Activated effector memory CD4-positive, alpha-beta T cell treated with Interleukin-2 at 50 U/mL for 16 hours (primary cell): ENCODE measurements around the gene MAB21L1.

Experiments used
- DNase-seq: peaks from one replicate; pipeline ENCODE4 v3.0.0-alpha.2; 2020

The MAB21L1 gene

GRCh38 chr13:35479038-35479492, 2.6 kb upstream of the MAB21L1 start:
- no peak for DNase-seq

DNA sequence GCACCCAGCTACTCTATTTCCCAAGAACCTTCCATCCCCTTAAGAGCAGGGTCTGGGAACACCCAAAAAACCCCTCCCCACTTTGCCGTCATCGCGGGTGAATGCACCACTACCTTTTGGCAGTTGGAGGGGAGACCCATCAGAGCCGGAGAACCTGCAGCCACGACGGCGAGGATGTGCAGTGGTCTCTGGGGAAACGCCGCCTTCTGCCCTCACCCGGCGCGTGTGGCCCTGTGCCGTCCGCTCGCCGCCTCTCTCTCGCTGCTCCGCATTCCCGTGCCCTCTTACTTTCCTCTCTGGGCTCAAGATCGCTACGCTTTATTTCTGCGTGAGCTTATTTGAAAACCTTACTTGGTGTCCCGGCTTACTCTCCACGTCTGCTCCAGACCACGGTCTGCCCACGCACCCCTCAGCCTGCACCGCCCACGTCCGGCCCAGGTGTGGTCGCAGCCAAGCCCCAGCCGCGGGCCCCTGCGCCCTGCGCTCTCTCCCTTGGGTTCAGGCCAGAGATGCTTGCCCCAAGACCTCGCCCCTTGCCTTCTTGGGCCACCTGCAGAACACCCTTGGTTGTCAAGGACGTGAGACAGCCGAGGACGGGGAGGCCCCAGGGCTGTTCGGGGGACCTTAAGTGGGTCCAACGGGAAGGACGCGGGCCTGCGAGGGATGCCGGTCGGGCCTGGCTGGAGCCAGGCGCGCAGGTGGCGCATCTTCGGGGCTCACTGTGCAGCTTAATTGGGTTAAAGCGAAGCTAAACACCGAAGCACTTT, 2.0 kb upstream of the MAB21L1 start:
- no peak for DNase-seq

GRCh38 chr13:35477386-35477946, 977 bp upstream of the MAB21L1 start:
- no peak for DNase-seq

DNA sequence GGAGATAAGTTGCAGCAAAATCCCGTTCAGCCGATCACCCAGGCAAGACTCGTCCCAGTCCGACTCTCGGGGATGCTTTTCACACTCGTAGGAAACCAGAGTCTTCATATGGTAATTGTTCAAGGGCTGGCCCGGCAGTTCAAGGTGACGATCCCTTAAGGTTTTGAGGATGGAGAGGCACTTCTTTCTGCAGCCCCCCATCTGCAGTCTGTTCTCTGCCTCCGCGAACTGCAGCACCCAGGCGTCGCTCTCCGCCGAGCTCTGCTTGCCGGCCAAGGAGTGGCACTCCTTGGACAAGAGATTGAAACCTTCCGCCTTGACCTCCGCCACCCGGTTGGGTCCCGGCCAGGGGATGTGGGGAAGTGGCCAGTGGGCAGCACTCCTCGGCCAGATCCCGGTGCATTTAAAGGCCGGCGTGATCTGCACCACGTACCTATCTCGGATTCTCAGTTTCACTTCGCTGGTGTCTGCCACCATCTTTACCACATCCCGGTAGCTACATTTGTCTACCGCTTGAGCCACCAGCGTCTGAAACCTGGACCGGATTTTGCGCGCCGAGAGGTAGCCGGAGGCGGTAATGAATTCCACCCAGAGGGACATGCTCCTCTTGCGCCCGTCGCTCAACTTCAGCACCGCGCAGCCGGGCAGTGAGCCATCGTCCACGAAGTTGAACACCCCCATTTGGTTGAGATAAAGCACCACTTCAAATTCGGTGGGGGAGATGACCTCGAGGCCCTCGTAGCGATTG, 1.1 kb downstream of the MAB21L1 start:
- no peak for DNase-seq

GRCh38 chr13:35474496-35475211, 1.8 kb downstream of the MAB21L1 start:
- DNase-seq = no peak

DNA sequence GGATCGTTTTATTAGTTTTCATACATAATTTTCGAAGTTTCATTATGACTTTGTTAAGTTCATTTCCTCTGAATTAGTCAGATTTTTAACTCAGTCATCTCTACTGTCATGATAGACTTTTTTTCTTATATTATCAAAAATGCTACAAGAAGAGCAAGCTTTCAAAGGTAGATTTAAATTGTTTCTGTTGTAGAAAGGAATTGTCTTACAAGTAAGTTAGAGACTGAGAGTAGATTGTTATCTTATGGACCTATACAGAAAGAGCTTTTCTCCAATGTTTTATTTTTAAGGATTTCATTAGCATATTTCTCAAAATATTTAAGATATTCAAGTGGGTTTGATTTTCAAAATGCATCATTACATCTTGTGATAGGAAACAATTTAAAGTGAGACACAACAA, 2.7 kb downstream of the MAB21L1 start:
- DNase-seq = no peak

- no peak for DNase-seq
Observed at GRCh38 chr13:35473206-35473775, 3.2 kb downstream of the MAB21L1 start.

GRCh38 chr13:35472323-35472881, 4.1 kb downstream of the MAB21L1 start:
- DNase-seq = no peak

GRCh38 chr13:35471706-35472322, 4.7 kb downstream of the MAB21L1 start:
- DNase-seq = no peak

DNA sequence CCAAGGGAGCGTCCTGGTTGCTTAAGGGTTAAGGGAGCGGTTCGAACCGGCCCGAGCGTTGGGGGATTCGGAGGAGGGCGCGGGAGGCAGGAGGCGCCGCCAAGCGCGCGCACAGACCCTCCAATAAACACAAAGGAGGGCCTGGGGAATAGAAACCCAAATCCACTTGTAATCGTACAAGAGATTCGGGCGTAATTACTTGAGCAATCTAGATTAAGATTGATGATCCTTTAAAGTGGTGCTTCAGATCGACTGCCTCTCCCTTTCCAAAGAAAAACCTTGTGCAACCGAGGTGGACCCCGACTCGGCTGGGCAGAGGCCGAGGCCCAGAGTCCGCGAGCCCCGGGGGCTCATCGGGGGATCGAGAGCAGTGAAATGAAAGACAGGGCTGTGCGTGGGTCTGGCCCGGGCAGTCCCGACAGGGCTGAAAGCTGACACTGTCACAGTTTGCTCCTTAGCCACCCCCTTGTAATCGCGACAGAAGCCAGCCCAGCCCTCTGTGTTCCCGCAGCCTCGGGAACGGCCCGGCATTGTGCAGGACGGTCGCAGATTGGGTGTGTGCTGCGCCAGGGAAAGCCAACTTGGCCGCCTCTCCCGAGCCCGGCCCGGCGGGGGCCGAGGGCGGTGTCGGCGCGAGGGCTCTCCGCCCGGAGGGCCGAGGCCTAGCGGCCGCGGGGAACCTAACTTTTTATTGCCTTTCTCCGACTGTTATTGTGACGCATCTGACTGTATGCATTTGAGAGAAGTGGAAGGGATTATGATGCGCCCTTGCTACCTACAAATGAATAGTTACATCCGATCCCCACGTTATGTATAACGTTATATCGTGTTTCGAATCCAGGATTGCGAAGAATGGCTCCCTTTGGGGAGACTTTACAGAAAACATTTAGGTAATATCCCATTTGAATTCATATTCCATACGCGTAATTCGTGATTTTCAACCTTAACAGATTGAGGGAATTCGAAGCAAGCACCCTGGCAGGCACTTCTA, 5.5 kb downstream of the MAB21L1 start:
- no peak for DNase-seq

GRCh38 chr13:35469806-35470525, 6.5 kb downstream of the MAB21L1 start:
- DNase-seq = no peak

DNA sequence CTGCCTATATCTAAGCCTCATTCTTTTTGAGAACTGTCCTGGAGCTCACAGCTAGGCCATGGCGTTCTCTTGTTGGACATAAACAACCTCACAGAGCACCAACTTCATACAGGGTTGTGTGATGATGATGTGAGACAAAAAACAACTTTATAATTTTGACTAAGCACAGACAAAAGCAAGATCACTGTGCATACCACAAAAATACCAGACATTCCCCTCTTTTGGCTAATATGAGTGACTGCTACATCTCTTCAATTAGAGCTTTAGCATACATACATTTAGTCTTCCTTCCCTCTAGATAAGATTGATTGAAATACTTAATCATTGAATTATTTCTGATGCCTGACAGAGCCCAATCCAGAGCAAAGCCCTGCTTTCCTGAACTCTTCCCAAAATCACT, 8.3 kb downstream of the MAB21L1 start:
- no peak for DNase-seq

DNA sequence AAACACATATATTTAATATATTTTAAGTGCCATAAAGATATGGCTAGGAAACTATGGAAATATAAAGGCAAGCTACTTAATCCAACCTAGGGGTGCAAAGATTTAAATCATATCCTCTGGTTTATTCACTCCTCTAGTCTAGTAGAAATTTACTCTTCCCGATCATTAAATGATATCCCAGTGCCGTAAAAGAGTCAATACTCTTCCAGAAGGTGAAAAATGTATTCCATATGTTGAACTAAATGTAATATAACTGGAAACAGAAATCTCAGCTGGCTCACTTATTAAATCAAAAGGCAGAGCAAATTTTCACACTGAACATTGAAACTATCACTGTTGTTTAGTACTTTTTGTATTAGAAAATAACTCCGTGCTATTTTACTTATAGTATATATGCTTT, 11.1 kb downstream of the MAB21L1 start:
- DNase-seq = no peak

GRCh38 chr13:35460061-35460460, 16.4 kb downstream of the MAB21L1 start:
- DNase-seq = no peak

GRCh38 chr13:35457258-35457657, 19.2 kb downstream of the MAB21L1 start:
- no peak for DNase-seq

- DNase-seq = no peak
Observed at GRCh38 chr13:35455022-35455421, 21.5 kb downstream of the MAB21L1 start.

- no peak for DNase-seq
Observed at GRCh38 chr13:35449821-35450220, 26.7 kb downstream of the MAB21L1 start.

DNA sequence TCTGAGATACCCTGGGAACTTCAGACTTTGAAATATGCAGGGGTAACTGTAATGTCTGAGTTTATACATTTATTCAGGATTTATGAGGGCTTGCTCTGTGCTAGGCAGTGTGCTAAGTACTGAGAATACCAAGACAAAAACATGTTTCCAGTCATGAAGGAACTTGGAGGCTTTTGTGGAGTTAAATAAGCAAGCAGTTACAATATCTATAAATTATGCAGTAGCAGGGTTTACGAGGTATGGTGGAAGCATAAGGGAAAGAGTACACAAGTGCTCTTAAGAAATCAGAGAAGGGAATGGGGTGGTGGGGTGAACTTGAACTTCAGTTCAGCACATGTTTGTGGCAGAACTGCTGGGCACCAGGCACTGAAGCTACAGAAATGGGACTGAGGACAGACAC, 28.0 kb downstream of the MAB21L1 start:
- no peak for DNase-seq
